Neural cell (in vitro differentiated cells): ENCODE data around the gene OAT. TPM values are rescaled to one million over a fixed set of nuclear protein-coding genes. Genes with fewer than 3 reads are reported as not detected.

ENCODE experiments used
- H2AFZ ChIP-seq: fragments of 200-600, 300-800 bp; sonication (generic), shearing (Covaris generic); 2 replicates; pipeline ENCODE4 v1.6.0; 2014; ENCODE audit warnings: low read depth, mild to moderate bottlenecking, antibody characterized with exemption, low read length, moderate library complexity
- H3F3A ChIP-seq: fragments of 200-600 bp; shearing (Covaris generic); 2 replicates; pipeline ENCODE4 v1.6.1; 2016; ENCODE audit warnings: mild to moderate bottlenecking, moderate library complexity, mixed read lengths, antibody characterized with exemption, low read length; ENCODE audit not compliant: insufficient read depth, poor library complexity, severe bottlenecking
- H3K27ac ChIP-seq: fragments of 200-600, 300-800 bp; sonication (generic), shearing (Covaris generic); 2 replicates; pipeline ENCODE4 v1.5.1; 2014; ENCODE audit warnings: mild to moderate bottlenecking, low read length, moderate library complexity
- H3K27me3 ChIP-seq: fragments of 300-800, 200-600 bp; sonication (generic), shearing (Covaris generic); 2 replicates; pipeline ENCODE4 v1.6.0; 2014; ENCODE audit warnings: mild to moderate bottlenecking, low read depth, low read length, moderate library complexity; ENCODE audit not compliant: insufficient read depth
- H3K36me3 ChIP-seq: fragments of 300-800, 200-600 bp; sonication (generic), shearing (Covaris generic); 2 replicates; pipeline ENCODE4 v1.5.1; 2014; ENCODE audit warnings: mild to moderate bottlenecking, antibody characterized with exemption, low read length, moderate library complexity; ENCODE audit not compliant: insufficient read depth
- H3K4me2 ChIP-seq: fragments of 300-800, 200-600 bp; sonication (generic), shearing (Covaris generic); 2 replicates; pipeline ENCODE4 v1.6.0; 2014; ENCODE audit warnings: mild to moderate bottlenecking, low read length
- H3K4me3 ChIP-seq: fragments of 300-800, 200-600 bp; sonication (generic), shearing (Covaris generic); 2 replicates; pipeline ENCODE4 v1.5.1; 2014; ENCODE audit warnings: mild to moderate bottlenecking, low read length, moderate library complexity
- H3K79me2 ChIP-seq: fragments of 200-600 bp; shearing (Covaris generic); replicated peaks from 2 replicates; pipeline ENCODE4 v1.6.0; 2014; ENCODE audit warnings: mild to moderate bottlenecking, low read length, moderate library complexity; ENCODE audit not compliant: insufficient read depth
- H3K9ac ChIP-seq: fragments of 300-800, 200-600 bp; sonication (generic), shearing (Covaris generic); 2 replicates; pipeline ENCODE4 v1.6.1; 2016; ENCODE audit warnings: mild to moderate bottlenecking, low read length, mixed read lengths
- H3K9me2 ChIP-seq: fragments of 200-600 bp; shearing (Covaris generic); 2 replicates; pipeline ENCODE4 v1.6.1; 2016; ENCODE audit warnings: mild to moderate bottlenecking, low read length, mixed read lengths; ENCODE audit not compliant: insufficient read depth
- H3K9me3 ChIP-seq: fragments of 200-600, 300-800 bp; sonication (generic), shearing (Covaris generic); 2 replicates; pipeline ENCODE4 v1.6.1; 2016; ENCODE audit warnings: mild to moderate bottlenecking, mixed run types, low read length, moderate library complexity, mixed read lengths
- H4K20me1 ChIP-seq: fragments of 200-600 bp; shearing (Covaris generic); 2 replicates; pipeline ENCODE4 v1.6.1; 2016; ENCODE audit warnings: mild to moderate bottlenecking, mixed run types; ENCODE audit not compliant: insufficient read depth
- CTCF ChIP-seq: fragments of 450-650 bp; IDR thresholded peaks from 2 replicates; pipeline ENCODE4 v1.5.1; 2014; ENCODE audit warnings: antibody characterized with exemption, mild to moderate bottlenecking, moderate library complexity; ENCODE audit not compliant: poor library complexity, severe bottlenecking
- EP300 ChIP-seq: fragments of 450-650 bp; conservative IDR thresholded peaks from 2 replicates; pipeline ENCODE4 v1.6.1; 2014; ENCODE audit warnings: antibody characterized with exemption, mild to moderate bottlenecking, moderate library complexity; ENCODE audit not compliant: poor library complexity, severe bottlenecking
- EZH2 ChIP-seq: fragments of 200-600, 300-800 bp; shearing (Covaris generic), sonication (generic); IDR thresholded peaks from 2 replicates; pipeline ENCODE4 v1.6.1; 2014; ENCODE audit warnings: antibody characterized with exemption, low read length, borderline replicate concordance, mild to moderate bottlenecking; ENCODE audit not compliant: insufficient read depth, poor library complexity, severe bottlenecking
- MXI1 ChIP-seq: fragments of 450-650 bp; conservative IDR thresholded peaks from 2 replicates; pipeline ENCODE4 v1.6.1; 2014; ENCODE audit warnings: antibody characterized with exemption, mild to moderate bottlenecking; ENCODE audit not compliant: poor library complexity, severe bottlenecking
- POLR2AphosphoS5 ChIP-seq: IDR thresholded peaks from 2 replicates; pipeline ENCODE4 v1.6.1; 2012
- RAD21 ChIP-seq: fragments of 450-650 bp; conservative IDR thresholded peaks from 2 replicates; pipeline ENCODE4 v1.6.1; 2014; ENCODE audit warnings: antibody characterized with exemption, mild to moderate bottlenecking, moderate library complexity
- REST ChIP-seq: IDR thresholded peaks from 2 replicates; pipeline ENCODE4 v1.6.1; 2012; ENCODE audit warnings: borderline replicate concordance
- SMC3 ChIP-seq: fragments of 450-650 bp; conservative IDR thresholded peaks from 2 replicates; pipeline ENCODE4 v1.6.1; 2014; ENCODE audit warnings: antibody characterized with exemption, mild to moderate bottlenecking, moderate library complexity; ENCODE audit not compliant: poor library complexity
- TAF1 ChIP-seq: IDR thresholded peaks from 2 replicates; pipeline ENCODE4 v1.6.1; 2012; ENCODE audit warnings: low read depth
- polyA plus RNA-seq: library from polyadenylated mRNA; depleted of rRNA; stranded (reverse); fragments of >200 nt; gene quantifications from 2 replicates; pipeline ENCODE4 v1.2.3, GENCODE V29; 2014

Gene OAT
- polyA plus RNA-seq, 1 donor from 2014 or later = 132 TPM

GRCh38 chr10:124402273-124402672 is 16.4 kb downstream of the OAT start:
- Histone ChIP-seq H3F3A (no peaks in the 10 kb centered on the region), H3K27me3 (no peaks in the 10 kb centered on the region), H3K79me2 (no peaks in the 10 kb centered on the region), H2AFZ (no peak overlapping the region), H3K9me3 (no peaks in the 10 kb centered on the region), H3K9ac (no peak overlapping the region), H4K20me1 (no peaks in the 10 kb centered on the region), H3K4me3 (no peak overlapping the region), H3K27ac (no peak overlapping the region), H3K4me2 (no peak overlapping the region), H3K9me2 (no peaks in the 10 kb centered on the region), H3K36me3 (no peaks in the 10 kb centered on the region)
- TF ChIP-seq REST = no peak
- TF ChIP-seq MXI1 = no peak
- no peak for TF ChIP-seq EP300
- no peak for TF ChIP-seq EZH2
- TF ChIP-seq SMC3 = no peak
- no peak for TF ChIP-seq POLR2AphosphoS5
- TF ChIP-seq RAD21 = no peak
- TF ChIP-seq CTCF = no peak
- no peak for TF ChIP-seq TAF1

- Histone ChIP-seq H3K27me3 (no peaks in the 10 kb centered on the region), H3F3A (no peaks in the 10 kb centered on the region), H3K9ac (no peak overlapping the region), H3K79me2 (no peaks in the 10 kb centered on the region), H3K4me2 (no peak overlapping the region), H3K36me3 (no peaks in the 10 kb centered on the region), H4K20me1 (no peaks in the 10 kb centered on the region), H3K27ac (no peak overlapping the region), H3K4me3 (no peak overlapping the region), H3K9me3 (no peaks in the 10 kb centered on the region), H2AFZ (no peak overlapping the region), H3K9me2 (no peaks in the 10 kb centered on the region)
- TF ChIP-seq EZH2 = no peak
- TF ChIP-seq POLR2AphosphoS5 = no peak
- TF ChIP-seq SMC3 = no peak
- TF ChIP-seq REST = no peak
- no peak for TF ChIP-seq TAF1
- no peak for TF ChIP-seq EP300
- no peak for TF ChIP-seq RAD21
Observed at GRCh38 chr10:124401633-124402032, 17.1 kb downstream of the OAT start.
